ENCODE results near the gene HOXB3. TPM values are rescaled to one million over a fixed set of nuclear protein-coding genes. Genes with fewer than 3 reads are reported as not detected.

HOXB3 gene
- total RNA-seq, 2 donors from 2014 or later = 7.8 to 11.4 TPM

DNA sequence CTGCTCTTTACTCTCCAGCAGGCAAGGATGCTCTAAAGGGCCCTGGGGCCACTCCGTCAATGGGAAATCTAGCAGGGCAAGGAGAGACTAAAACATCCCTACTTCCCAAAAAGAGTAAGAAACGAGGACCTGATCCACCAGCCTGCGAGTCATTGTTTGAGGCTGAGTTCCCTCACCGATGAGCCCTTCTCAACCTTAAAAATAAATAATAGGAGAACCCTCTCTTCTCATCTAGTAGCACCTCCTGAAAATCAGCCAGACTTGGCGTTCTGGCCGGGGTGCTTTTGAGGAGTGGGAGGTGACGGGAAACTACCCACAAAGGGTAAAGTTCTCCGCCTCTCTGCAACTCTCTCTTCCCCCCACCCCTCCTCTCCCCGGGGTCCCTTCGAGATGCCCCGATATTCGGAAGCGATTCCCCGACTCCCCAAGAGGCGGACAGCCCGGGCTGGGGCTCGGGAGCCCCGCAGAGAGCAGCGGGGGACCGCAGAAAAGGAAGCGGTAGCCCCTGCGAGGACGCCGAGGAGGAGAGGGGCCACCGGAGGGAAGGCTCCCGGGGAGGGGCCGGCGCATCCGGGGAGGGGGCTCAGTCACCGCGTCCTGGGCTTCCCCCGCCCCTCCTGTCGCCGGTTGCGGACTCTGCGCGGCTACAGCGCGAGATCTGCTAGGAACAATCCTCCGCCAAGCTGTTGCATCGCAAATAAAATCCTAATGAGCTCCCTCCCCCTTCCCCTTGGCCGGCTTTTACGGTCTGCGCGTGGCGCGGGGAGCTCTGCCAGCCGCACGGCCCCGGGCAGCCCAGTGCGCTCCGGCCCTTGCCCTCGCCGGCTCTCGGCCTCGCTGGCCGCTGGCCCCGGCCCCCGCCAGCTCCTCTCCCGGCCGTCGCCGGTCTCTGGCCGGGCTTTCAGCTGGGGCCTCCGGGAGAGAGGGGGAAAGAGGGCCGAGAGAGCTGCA, 34.8 kb upstream of the HOXB3 start:
- WGBS = 3% methylated on average over 56 of the region's 66 CpGs
- H3K36me3 ChIP-seq = no peaks in the 10 kb centered on the region
- TF ChIP-seq POLR2AphosphoS5 (IDR thresholded peaks at IDR 0.05) = peak; percentile 7
- TF ChIP-seq, protein P1, sequence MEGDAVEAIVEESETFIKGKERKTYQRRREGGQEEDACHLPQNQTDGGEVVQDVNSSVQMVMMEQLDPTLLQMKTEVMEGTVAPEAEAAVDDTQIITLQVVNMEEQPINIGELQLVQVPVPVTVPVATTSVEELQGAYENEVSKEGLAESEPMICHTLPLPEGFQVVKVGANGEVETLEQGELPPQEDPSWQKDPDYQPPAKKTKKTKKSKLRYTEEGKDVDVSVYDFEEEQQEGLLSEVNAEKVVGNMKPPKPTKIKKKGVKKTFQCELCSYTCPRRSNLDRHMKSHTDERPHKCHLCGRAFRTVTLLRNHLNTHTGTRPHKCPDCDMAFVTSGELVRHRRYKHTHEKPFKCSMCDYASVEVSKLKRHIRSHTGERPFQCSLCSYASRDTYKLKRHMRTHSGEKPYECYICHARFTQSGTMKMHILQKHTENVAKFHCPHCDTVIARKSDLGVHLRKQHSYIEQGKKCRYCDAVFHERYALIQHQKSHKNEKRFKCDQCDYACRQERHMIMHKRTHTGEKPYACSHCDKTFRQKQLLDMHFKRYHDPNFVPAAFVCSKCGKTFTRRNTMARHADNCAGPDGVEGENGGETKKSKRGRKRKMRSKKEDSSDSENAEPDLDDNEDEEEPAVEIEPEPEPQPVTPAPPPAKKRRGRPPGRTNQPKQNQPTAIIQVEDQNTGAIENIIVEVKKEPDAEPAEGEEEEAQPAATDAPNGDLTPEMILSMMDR (IDR thresholded peaks at IDR 0.05) = no peak
- peak overlapping the region; percentile 5 to 21 for H3K4me3 ChIP-seq
- no peaks in the 10 kb centered on the region for H3K9me3 ChIP-seq
- H3K27me3 ChIP-seq (replicated peaks; ENCODE audit: insufficient read depth) = peaks cover 62% of the 10 kb centered on the region
- DNase-seq (ENCODE audit: low spot score) = no peak
- no peak overlapping the region for H3K27ac ChIP-seq
- H3K4me1 ChIP-seq (replicated peaks) = peaks cover 9% of the 10 kb centered on the region
- intact Hi-C loops (cut with DNase I) = no loop called here

DNA sequence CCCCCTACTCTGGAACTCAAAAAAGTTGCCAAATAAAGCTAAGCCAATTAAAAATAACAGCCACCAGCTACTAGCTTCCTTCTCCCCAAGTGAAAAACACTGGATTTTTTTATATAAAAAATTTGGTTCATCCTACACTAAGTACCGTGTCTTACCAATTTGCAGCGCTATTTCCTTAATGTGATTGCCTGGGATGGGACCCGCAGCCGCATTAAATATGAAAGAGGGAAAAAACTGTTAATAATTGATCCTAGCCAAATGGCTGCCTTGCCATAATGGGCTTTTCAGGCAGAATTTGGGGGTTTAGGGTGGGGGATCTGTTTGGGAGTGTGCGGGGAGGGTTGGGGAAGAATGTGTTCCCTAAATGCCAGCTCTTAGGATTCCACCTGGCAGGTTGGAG, 34.1 kb upstream of the HOXB3 start:
- Histone ChIP-seq H3K27me3 (replicated peaks; ENCODE audit: insufficient read depth) (peaks cover 58% of the 10 kb centered on the region), H3K4me3 (no peak overlapping the region), H3K4me1 (replicated peaks) (peaks cover 16% of the 10 kb centered on the region), H3K9me3 (no peaks in the 10 kb centered on the region), H3K36me3 (no peaks in the 10 kb centered on the region), H3K27ac (no peak overlapping the region)
- intact Hi-C loops (cut with DNase I) = no loop called here
- WGBS = 28% methylated on average over 5 of the region's 5 CpGs
- DNase-seq (ENCODE audit: low spot score) = no peak
- TF ChIP-seq POLR2A (IDR thresholded peaks at IDR 0.05) (no peak), POLR2AphosphoS5 (IDR thresholded peaks at IDR 0.05) (no peak)
- TF ChIP-seq, protein P1 (IDR thresholded peaks at IDR 0.05) = no peak

DNA sequence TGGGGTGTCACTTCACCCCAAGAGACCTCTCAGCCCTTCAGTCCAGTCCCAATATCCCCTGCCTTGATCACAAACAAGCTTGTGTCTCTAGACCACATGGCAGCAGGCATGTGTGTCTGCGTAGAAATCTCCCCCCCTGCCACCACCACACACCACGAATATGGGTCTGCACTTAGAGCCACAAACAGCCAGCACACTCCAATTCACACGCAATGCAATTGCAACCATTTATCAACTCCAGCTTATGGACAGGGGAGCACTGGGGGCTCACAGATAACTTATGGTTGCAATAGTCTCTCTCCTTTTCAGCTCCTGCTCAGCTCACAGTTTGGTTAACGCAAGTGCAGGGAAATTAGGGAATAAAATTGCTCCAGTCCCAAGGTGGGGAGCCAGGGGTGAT, 33.5 kb upstream of the HOXB3 start:
- H3K4me3 ChIP-seq = no peak overlapping the region
- no peak overlapping the region for H3K27ac ChIP-seq
- H3K27me3 ChIP-seq (replicated peaks; ENCODE audit: insufficient read depth) = peaks cover 54% of the 10 kb centered on the region
- no peak for DNase-seq (ENCODE audit: low spot score)
- H3K9me3 ChIP-seq = no peaks in the 10 kb centered on the region
- WGBS = 39% methylated on average over 4 of the region's 4 CpGs
- H3K36me3 ChIP-seq = no peaks in the 10 kb centered on the region
- H3K4me1 ChIP-seq (replicated peaks) = peaks cover 17% of the 10 kb centered on the region
- TF ChIP-seq, protein P1 (IDR thresholded peaks at IDR 0.05) = no peak
- TF ChIP-seq POLR2A (IDR thresholded peaks at IDR 0.05) (no peak), POLR2AphosphoS5 (IDR thresholded peaks at IDR 0.05) (no peak)
- intact Hi-C loops (cut with DNase I) = no loop called here

DNA sequence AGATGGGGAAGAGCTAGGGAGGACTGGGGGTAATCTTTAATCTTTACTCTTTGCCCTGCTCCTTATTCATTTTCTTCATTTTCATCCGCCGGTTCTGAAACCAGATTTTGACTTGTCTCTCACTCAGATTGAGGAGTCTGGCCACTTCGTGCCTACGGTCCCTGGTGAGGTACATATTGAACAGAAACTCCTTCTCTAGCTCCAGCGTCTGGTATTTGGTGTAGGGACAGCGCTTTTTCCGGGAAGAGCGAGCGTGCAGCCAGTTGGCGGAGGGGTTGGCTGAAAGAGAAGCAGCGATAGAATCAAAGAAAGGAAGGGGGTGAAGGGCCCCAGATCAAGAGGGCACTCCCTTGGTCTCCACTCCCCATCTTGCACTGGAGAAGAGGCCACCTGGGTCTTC, 32.8 kb upstream of the HOXB3 start:
- H3K4me1 ChIP-seq (replicated peaks) = peaks cover 17% of the 10 kb centered on the region
- H3K9me3 ChIP-seq = no peaks in the 10 kb centered on the region
- no peak overlapping the region for H3K4me3 ChIP-seq
- no peak for DNase-seq (ENCODE audit: low spot score)
- H3K27ac ChIP-seq = no peak overlapping the region
- WGBS = 48% methylated on average over 11 of the region's 11 CpGs
- no peaks in the 10 kb centered on the region for H3K36me3 ChIP-seq
- H3K27me3 ChIP-seq (replicated peaks; ENCODE audit: insufficient read depth) = peaks cover 50% of the 10 kb centered on the region
- intact Hi-C loops (cut with DNase I) = no loop called here
- TF ChIP-seq POLR2AphosphoS5 (IDR thresholded peaks at IDR 0.05) (no peak), POLR2A (IDR thresholded peaks at IDR 0.05) (no peak)
- TF ChIP-seq, protein P1 (IDR thresholded peaks at IDR 0.05) = no peak

All from prostate gland (tissue), 2 donors.